GM18870 (cell line): ENCODE data around the gene UBASH3A.
A peak's percentile ranks its signal among the peaks of the same experiment; 100 is the strongest.
"Not testable (repeated sequence)": the region's sequence is repeated elsewhere in the genome, so short reads cannot be mapped to it uniquely, and the experiment has no call there.

ENCODE experiments used
- ATAC-seq: cut with Tn5 transposase; IDR thresholded peaks from one replicate; pipeline ENCODE4 v1.9.1; 2021; ENCODE audit warnings: moderate library complexity; ENCODE audit not compliant: unreplicated experiment

Gene UBASH3A

GRCh38 chr21:42390193-42390592 lies 13.5 kb upstream of the UBASH3A start:
- no peak for ATAC-seq

- no peak for ATAC-seq
These were observed 13.0 kb upstream of the UBASH3A start for GRCh38 chr21:42390696-42391095.

- ATAC-seq: no peak
These were observed 12.4 kb upstream of the UBASH3A start for GRCh38 chr21:42391297-42391696.

- ATAC-seq: peak; percentile 60
These were observed 10.8 kb upstream of the UBASH3A start for GRCh38 chr21:42392731-42393442.

- no peak for ATAC-seq
These were observed 10.2 kb upstream of the UBASH3A start for GRCh38 chr21:42393443-42393950.

GRCh38 chr21:42395302-42395701 lies 8.4 kb upstream of the UBASH3A start:
- no peak for ATAC-seq

GRCh38 chr21:42395905-42396651 lies 7.6 kb upstream of the UBASH3A start, which contains the start of gene TMPRSS3:
Gene TMPRSS3, minus strand, starts transcription at chr21:42396052. Its CDS starts 635 bp downstream, at chr21:42395417.
- ATAC-seq: no peak

GRCh38 chr21:42396799-42397745 lies 6.6 kb upstream of the UBASH3A start:
- ATAC-seq: no peak

- ATAC-seq: no peak
These were observed 5.8 kb upstream of the UBASH3A start for GRCh38 chr21:42397746-42398394.

- ATAC-seq: no peak
These were observed 5.2 kb upstream of the UBASH3A start for GRCh38 chr21:42398436-42399028.

- no peak for ATAC-seq
These were observed 3.2 kb upstream of the UBASH3A start for GRCh38 chr21:42400525-42400924.

- ATAC-seq: no peak
These were observed 2.5 kb upstream of the UBASH3A start for GRCh38 chr21:42401154-42401553.

GRCh38 chr21:42401820-42402251 lies 1.9 kb upstream of the UBASH3A start:
- ATAC-seq: no peak

GRCh38 chr21:42404539-42404938 lies 837 bp downstream of the UBASH3A start:
- ATAC-seq: no peak

- no peak for ATAC-seq
These were observed 1.6 kb downstream of the UBASH3A start for GRCh38 chr21:42405064-42406013.

- no peak for ATAC-seq
These were observed 2.5 kb downstream of the UBASH3A start for GRCh38 chr21:42406201-42406621.

GRCh38 chr21:42406866-42407265 lies 3.2 kb downstream of the UBASH3A start:
- ATAC-seq: no peak

GRCh38 chr21:42407476-42407875 lies 3.8 kb downstream of the UBASH3A start:
- ATAC-seq: no peak

GRCh38 chr21:42408718-42409117 lies 5.0 kb downstream of the UBASH3A start:
- ATAC-seq: not testable (repeated sequence)
